Right kidney (tissue), 9 donors: ENCODE measurements around the gene ZBTB3.
"Not testable (repeated sequence)": the region's sequence is repeated elsewhere in the genome, so short reads cannot be mapped to it uniquely, and the experiment has no call there.

Source experiments
- DNase-seq: peaks from one replicate; pipeline ENCODE4 v3.0.0-alpha.2; 2016
- long read RNA-seq, 8 donors: transcript quantifications; one replicate each; lab custom pipeline, GENCODE V29; 2026

The ZBTB3 gene
- long read RNA-seq, donor 1, partial matches to known transcripts = 43 of 45 reads
- long read RNA-seq, donor 1, other reads (novel, unspliced or antisense) = 0 of 45 reads
- long read RNA-seq, donor 2, partial matches to known transcripts = 0 of 1 reads
- long read RNA-seq, donor 2, other reads (novel, unspliced or antisense) = 0 of 1 reads
- long read RNA-seq, donor 3, partial matches to known transcripts = 0 of 2 reads
- long read RNA-seq, donor 3, other reads (novel, unspliced or antisense) = 0 of 2 reads
- long read RNA-seq, donor 4, partial matches to known transcripts = 0 of 3 reads
- long read RNA-seq, donor 4, other reads (novel, unspliced or antisense) = 0 of 3 reads
- long read RNA-seq, donor 5, partial matches to known transcripts = 0 of 2 reads
- long read RNA-seq, donor 5, other reads (novel, unspliced or antisense) = 0 of 2 reads
- long read RNA-seq, donor 6, partial matches to known transcripts = 0 of 1 reads
- long read RNA-seq, donor 6, other reads (novel, unspliced or antisense) = 0 of 1 reads
- long read RNA-seq, donor 7, transcript ZBTB3-201 (2 exons, 2,978 nt) = major isoform, 5 of 5 reads
- long read RNA-seq, donor 7, partial matches to known transcripts = 0 of 5 reads
- long read RNA-seq, donor 7, other reads (novel, unspliced or antisense) = 0 of 5 reads
- long read RNA-seq, donor 8, partial matches to known transcripts = 0 of 2 reads
- long read RNA-seq, donor 8, other reads (novel, unspliced or antisense) = 0 of 2 reads

- peak; percentile 99 for DNase-seq
Observed at GRCh38 chr11:62753736-62754603, at the start of gene ZBTB3. Gene ZBTB3, minus strand, starts transcription at chr11:62754160. Its CDS starts 496 bp downstream, at chr11:62753664.

- DNase-seq = no peak
Observed at GRCh38 chr11:62801071-62801470, 47.1 kb upstream of the ZBTB3 start.

- DNase-seq = no peak
Observed at GRCh38 chr11:62799486-62799885, 45.5 kb upstream of the ZBTB3 start.

- DNase-seq = no peak
Observed at GRCh38 chr11:62796281-62796680, 42.3 kb upstream of the ZBTB3 start.

GRCh38 chr11:62794201-62794775 is 40.3 kb upstream of the ZBTB3 start:
- DNase-seq = no peak

GRCh38 chr11:62792202-62792575 is 38.2 kb upstream of the ZBTB3 start:
- DNase-seq = no peak

- DNase-seq = peak; percentile 84
Observed at GRCh38 chr11:62791501-62792201, 37.7 kb upstream of the ZBTB3 start, which contains the start of gene TMEM223. Gene TMEM223, minus strand, starts transcription at chr11:62792006. Its CDS starts 12 bp downstream, at chr11:62791994.

GRCh38 chr11:62789576-62789975 is 35.6 kb upstream of the ZBTB3 start:
- DNase-seq = no peak

- DNase-seq = no peak
Observed at GRCh38 chr11:62788991-62789390, 35.0 kb upstream of the ZBTB3 start.

GRCh38 chr11:62787005-62787759 is 33.2 kb upstream of the ZBTB3 start, which contains the start of gene TMEM179B:
Gene TMEM179B, plus strand, starts transcription at chr11:62787402. Its CDS starts 30 bp downstream, at chr11:62787432.
- peak; percentile 96 for DNase-seq

- peak; percentile 92 for DNase-seq
Observed at GRCh38 chr11:62786318-62787004, 32.5 kb upstream of the ZBTB3 start.

- DNase-seq = no peak
Observed at GRCh38 chr11:62782753-62783152, 28.8 kb upstream of the ZBTB3 start.

- DNase-seq = no peak
Observed at GRCh38 chr11:62778441-62778840, 24.5 kb upstream of the ZBTB3 start.

GRCh38 chr11:62777389-62777788 is 23.4 kb upstream of the ZBTB3 start:
- DNase-seq = no peak

- DNase-seq = no peak
Observed at GRCh38 chr11:62775646-62776045, 21.7 kb upstream of the ZBTB3 start.

- DNase-seq = no peak
Observed at GRCh38 chr11:62774407-62774806, 20.4 kb upstream of the ZBTB3 start.

- peak; percentile 95 for DNase-seq
Observed at GRCh38 chr11:62771144-62772021, 17.4 kb upstream of the ZBTB3 start, which contains the start of gene TAF6L. Gene TAF6L, plus strand, starts transcription at chr11:62771396. Its CDS starts 4,388 bp downstream, at chr11:62775784.

GRCh38 chr11:62770778-62771143 is 16.8 kb upstream of the ZBTB3 start:
- peak; percentile 86 for DNase-seq

GRCh38 chr11:62760867-62761227 is 6.9 kb upstream of the ZBTB3 start:
- DNase-seq = not testable (repeated sequence)
